Ovary (tissue), 9 donors: ENCODE measurements around the gene SLC6A6. TPM values are rescaled to one million over a fixed set of nuclear protein-coding genes. Genes with fewer than 3 reads are reported as not detected.

Source experiments
- DNase-seq, 5 donors: peaks; one replicate each; pipeline ENCODE4 v3.0.0-alpha.2; 2019 to 2020
- H3K27ac ChIP-seq, 2 donors: fragments of 200-600 bp; one replicate each; pipeline versions ENCODE4 v1.5.1 to v1.8.0; 2019 to 2022
- H3K27me3 ChIP-seq: fragments of 200-600 bp; one replicate; pipeline ENCODE4 v1.8.0; 2022
- H3K36me3 ChIP-seq: fragments of 200-600 bp; sonication (generic); one replicate; pipeline ENCODE4 v1.5.1; 2019
- H3K4me1 ChIP-seq: one replicate; pipeline ENCODE4 v1.8.1; 2013; ENCODE audit warnings: mild to moderate bottlenecking, moderate library complexity; ENCODE audit not compliant: insufficient read depth
- H3K4me3 ChIP-seq: fragments of 200-600 bp; sonication (generic); one replicate; pipeline ENCODE4 v1.5.1; 2017
- H3K9me3 ChIP-seq, 2 donors: fragments of 200-600 bp in 1 of 2; sonication (generic) in 1 of 2; one replicate each; pipeline versions ENCODE4 v1.5.1 to v1.8.1; 2013 to 2019; ENCODE audit warnings: mild to moderate bottlenecking in 1 of 2, moderate library complexity in 1 of 2
- CTCF ChIP-seq, 3 donors: fragments of 450-650 bp in 2 of 3; fragments of 200-600 bp in 1 of 3; IDR thresholded peaks; one replicate each; pipeline versions ENCODE4 v1.5.1 to v1.8.0; 2016 to 2022; ENCODE audit warnings: antibody characterized with exemption in 3 of 3, mild to moderate bottlenecking in 1 of 3
- EP300 ChIP-seq: sonication (generic); formaldehyde crosslinking; IDR thresholded peaks from one replicate; pipeline ENCODE4 v1.6.1; 2017; ENCODE audit warnings: antibody characterized with exemption
- POLR2A ChIP-seq: fragments of 450-650 bp; IDR thresholded peaks from one replicate; pipeline ENCODE4 v1.6.1; 2017; ENCODE audit warnings: antibody characterized with exemption, mild to moderate bottlenecking, moderate library complexity
- WGBS, 3 donors: extraction: QIAGEN DNeasy Blood & Tissue Kit in 1 of 3; methylation state at CpG; one replicate each; pipeline versions ENCODE4 v1.1.5 to v1.1.7; 2013 to 2017; 5-methylcytosine and 5-hydroxymethylcytosine counted together
- intact Hi-C, 4 donors: fragments of 100-400 bp; cut with DNase I; formaldehyde crosslinking; loops; one replicate each; pipeline versions ENCODE4 v1.11.0 to v1.15.1; 2022 to 2023
- polyA plus RNA-seq, 2 donors: library from polyadenylated mRNA; stranded (reverse); fragments of 200-250 nt in 1 of 2; fragments of 350-450 nt in 1 of 2; fragmentation: Illumina TruSeq in 1 of 2; extraction: RNeasy Lipid Tissue Mini Kit (QIAGEN cat#74804) in 1 of 2; gene quantifications; one replicate each; pipeline ENCODE4 v1.2.3, GENCODE V29; 2013 to 2014
- total RNA-seq, 7 donors: library from RNA; depleted of rRNA in 2 of 7; stranded (reverse); fragments of >200 nt in 2 of 7; fragmentation: NEBNext Ultra II Directional in 3 of 7; extraction: Animal tissue kit (Norgen Biotek cat#: 25700) in 3 of 7; gene quantifications; one replicate each; pipeline versions ENCODE4 v1.1.0 to v1.2.4, GENCODE V29; 2016 to 2023
- donor health status: DM: no; HTN: no; CAD: no; lungs with moderate emphysema.
- donor health status: DM: no; HTN: no; CAD: no.
- donor health status: Bipolar disorder and iron deficiency.
- donor health status: DM: yes; HTN: yes; CAD: no.
- donor health status: DM: no; HTN: no; CAD: no.
- donor health status: DM: yes; HTN: yes; CAD: no.

Gene SLC6A6
- total and polyA plus RNA-seq, 9 donors = 32.5 to 141 (median 80.5) TPM

DNA sequence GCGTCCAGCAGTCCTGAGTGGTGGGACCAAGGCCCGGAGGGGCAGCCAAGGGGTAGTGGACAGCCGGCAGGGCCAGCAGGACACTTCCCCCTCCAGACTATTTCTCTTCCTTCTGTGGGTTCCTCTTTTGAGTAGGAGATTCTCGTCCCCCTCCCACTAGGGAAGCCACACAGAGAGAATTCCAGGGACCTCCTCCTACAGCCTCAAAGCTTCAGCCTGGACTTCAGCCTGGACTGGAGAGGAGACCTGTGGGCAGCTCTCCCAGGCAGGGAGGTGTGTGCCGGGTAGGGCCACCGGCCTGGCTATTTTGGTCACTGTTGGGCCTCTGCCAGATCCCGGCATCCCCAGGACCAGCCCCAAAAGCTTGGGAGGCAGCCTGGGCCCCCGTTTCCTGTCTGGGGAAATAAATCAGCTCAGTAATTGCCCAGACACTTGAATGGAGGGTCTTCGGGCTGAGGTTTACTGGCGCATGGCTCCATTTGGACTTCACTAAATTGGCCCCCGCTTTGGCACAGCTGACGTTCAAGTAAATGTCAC, 1.3 kb downstream of the SLC6A6 start:
- Histone ChIP-seq H3K9me3 (no peaks in the 10 kb centered on the region), H3K36me3 (no peaks in the 10 kb centered on the region), H3K27ac (peak overlapping the region; percentile 34 to 59), H3K27me3 (no peaks in the 10 kb centered on the region), H3K4me1 (peaks cover 4% of the 10 kb centered on the region), H3K4me3 (peak overlapping the region; percentile 43)
- no peak for TF ChIP-seq EP300
- TF ChIP-seq POLR2A = peak; percentile 25
- WGBS, 3 donors = 2 to 4% (median 2%) methylated on average over 12 of the region's 12 CpGs
- intact Hi-C loops = loop anchor here (5.0 to 10.0 kb wide), 7 partner anchors 51 to 201 kb away; no protein-coding TSS in a partner anchor
- DNase-seq = peak; percentile 68 to 79 (median 72)

DNA sequence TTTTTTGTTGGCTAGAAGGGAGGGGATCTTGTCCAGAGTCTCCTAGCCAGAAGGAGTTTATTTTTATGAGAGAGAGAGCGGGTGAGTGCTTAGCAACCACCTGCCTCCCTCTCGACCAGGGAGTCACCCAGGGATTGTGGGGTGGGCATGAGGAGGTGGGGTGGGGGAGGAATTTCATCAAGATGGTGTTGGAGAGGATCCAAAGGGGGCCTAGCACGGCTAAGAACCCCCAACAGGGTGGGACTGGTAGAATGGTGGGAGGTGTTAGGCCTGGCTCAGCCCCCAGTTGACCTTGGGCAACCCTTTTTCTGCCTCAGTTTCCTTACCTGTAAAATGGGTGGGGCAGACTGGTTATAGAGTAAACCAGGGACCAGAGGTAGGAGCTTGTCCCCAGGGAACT, 1.8 kb downstream of the SLC6A6 start:
- Histone ChIP-seq H3K27me3 (no peaks in the 10 kb centered on the region), H3K4me3 (peak overlapping the region; percentile 43), H3K27ac (peak overlapping the region; percentile 34 to 59), H3K4me1 (peaks cover 4% of the 10 kb centered on the region), H3K36me3 (no peaks in the 10 kb centered on the region), H3K9me3 (no peaks in the 10 kb centered on the region)
- WGBS, 3 donors = 4 to 6% (median 4%) methylated on average over 3 of the region's 3 CpGs
- TF ChIP-seq POLR2A (no peak), CTCF (IDR thresholded peaks at IDR 0.05) (no peak), EP300 (no peak)
- DNase-seq = peak in 1 of 5 donors; percentile 21
- intact Hi-C loops = loop anchor here (5.0 to 10.0 kb wide), 7 partner anchors 51 to 202 kb away; no protein-coding TSS in a partner anchor

DNA sequence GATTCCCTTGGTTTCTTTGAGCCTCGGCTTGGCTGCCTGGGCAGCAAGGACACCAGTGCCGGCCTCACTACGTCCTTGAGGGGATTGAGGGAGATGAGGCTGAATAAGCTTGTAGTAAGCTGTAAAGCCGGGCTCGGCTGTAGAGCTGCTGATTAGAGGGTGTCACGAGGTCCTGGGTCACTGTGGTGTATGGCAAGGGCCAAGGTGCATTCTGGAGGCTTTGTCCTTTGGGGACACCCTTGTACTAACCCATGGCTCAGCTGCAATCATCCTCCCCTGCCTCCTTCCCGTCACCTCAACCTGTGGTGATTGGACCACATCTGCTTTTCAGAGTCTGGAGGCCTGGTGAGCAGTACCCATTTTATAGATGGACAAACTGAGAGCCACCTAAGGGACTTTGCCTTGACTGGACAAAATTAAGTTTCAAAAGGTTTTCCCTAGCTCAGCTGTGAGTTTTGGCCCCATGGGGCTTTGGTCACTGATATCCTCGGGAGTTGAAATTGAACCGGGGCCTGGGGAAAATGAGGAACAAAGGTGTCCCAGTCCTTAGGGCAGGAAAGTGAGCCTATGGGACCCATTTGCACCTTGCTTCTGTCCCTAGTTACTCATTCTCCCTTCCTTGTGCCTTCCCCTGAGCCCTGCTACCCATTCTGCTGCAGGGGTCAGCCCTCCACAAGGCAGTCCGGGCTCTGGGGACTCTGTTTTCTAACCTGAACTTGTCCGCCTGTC, 2.4 kb downstream of the SLC6A6 start:
- Histone ChIP-seq H3K4me3 (peak overlapping the region; percentile 43), H3K27me3 (no peaks in the 10 kb centered on the region), H3K4me1 (peaks cover 6% of the 10 kb centered on the region), H3K9me3 (no peaks in the 10 kb centered on the region), H3K36me3 (no peaks in the 10 kb centered on the region), H3K27ac (peak overlapping the region in 1 of 2 donors; percentile 34)
- TF ChIP-seq POLR2A = no peak
- TF ChIP-seq EP300 = no peak
- TF ChIP-seq CTCF (IDR thresholded peaks at IDR 0.05) = no peak
- intact Hi-C loops = loop anchor here (5.0 to 10.0 kb wide), 8 partner anchors 38 to 202 kb away; no protein-coding TSS in a partner anchor
- WGBS, 3 donors = 14 to 27% (median 21%) methylated on average over 11 of the region's 11 CpGs
- DNase-seq = peak in 1 of 5 donors; percentile 26

- Histone ChIP-seq H3K9me3 (no peaks in the 10 kb centered on the region), H3K27me3 (no peaks in the 10 kb centered on the region), H3K27ac (peak overlapping the region in 1 of 2 donors; percentile 18), H3K4me1 (peaks cover 9% of the 10 kb centered on the region), H3K36me3 (no peaks in the 10 kb centered on the region), H3K4me3 (peak overlapping the region; percentile 43)
- no peak for DNase-seq
- WGBS, 3 donors = 34 to 41% (median 39%) methylated on average over 10 of the region's 10 CpGs
- TF ChIP-seq POLR2A (no peak), EP300 (no peak), CTCF (IDR thresholded peaks at IDR 0.05) (no peak)
- intact Hi-C loops = loop anchor here in 3 of 4 donors (5.0 to 10.0 kb wide), 3 partner anchors 37 to 201 kb away; no protein-coding TSS in a partner anchor
Measured at GRCh38 chr3:14405360-14406238, 3.2 kb downstream of the SLC6A6 start.
